ENCODE results near the gene NANOS3. TPM values are rescaled to one million over a fixed set of nuclear protein-coding genes. Genes with fewer than 3 reads are reported as not detected.

Gene NANOS3
- total RNA-seq, 3 donors from 2014 or later: 1.5 TPM; not detected in 2

DNA sequence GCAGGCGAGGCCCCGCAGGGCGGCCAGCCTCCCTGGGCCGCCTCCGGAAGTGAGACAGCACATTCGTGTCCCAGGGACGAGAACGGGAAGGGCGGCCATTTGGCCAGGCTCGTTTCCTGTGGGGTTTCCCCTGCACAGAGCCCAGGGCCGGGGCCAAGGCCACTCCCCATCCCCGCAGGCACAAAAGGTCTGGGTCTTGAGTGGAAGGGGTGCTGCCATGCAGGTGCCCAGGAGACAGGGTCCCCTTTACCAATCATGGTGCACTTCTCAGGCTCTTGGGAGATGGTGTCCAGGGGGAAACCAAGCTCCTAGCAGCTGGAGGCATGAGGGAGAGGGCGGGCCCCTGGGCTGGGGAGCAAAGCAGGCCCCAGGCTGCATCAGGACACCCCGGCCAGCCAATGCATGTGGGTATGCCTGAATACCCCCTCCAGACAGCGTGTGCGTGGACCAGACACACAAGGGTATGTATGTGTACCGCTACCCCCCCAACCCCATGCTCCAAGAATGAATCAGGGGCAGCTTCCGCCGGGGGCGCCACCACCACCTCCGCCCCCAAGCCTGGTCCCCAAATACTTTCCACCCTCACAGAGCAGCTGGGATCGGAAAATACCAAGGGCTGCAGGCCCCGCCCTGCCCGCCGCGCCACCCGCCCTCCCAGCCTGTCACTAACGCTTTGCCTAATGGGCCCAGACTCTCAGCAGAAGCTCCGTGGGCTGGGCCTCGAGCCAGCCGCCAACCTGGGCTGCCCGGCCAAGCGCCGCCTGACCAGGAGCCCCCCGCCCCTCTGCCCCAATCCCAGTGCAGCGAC, 37.6 kb upstream of the NANOS3 start:
- intact Hi-C loops (cut with DNase I, micrococcal nuclease): no loop called here
- Histone ChIP-seq H3K36me3 (ENCODE audit: low read depth) (no peaks in the 10 kb centered on the region), H3K4me1 (ENCODE audit: low read depth) (peaks cover 48% of the 10 kb centered on the region), H3K9me3 (no peaks in the 10 kb centered on the region), H3K4me3 (peak overlapping the region; percentile 11)
- ATAC-seq (peak; percentile 44), DNase-seq (peak; percentile 85 to 94 (median 90))
- TF ChIP-seq, protein P1, sequence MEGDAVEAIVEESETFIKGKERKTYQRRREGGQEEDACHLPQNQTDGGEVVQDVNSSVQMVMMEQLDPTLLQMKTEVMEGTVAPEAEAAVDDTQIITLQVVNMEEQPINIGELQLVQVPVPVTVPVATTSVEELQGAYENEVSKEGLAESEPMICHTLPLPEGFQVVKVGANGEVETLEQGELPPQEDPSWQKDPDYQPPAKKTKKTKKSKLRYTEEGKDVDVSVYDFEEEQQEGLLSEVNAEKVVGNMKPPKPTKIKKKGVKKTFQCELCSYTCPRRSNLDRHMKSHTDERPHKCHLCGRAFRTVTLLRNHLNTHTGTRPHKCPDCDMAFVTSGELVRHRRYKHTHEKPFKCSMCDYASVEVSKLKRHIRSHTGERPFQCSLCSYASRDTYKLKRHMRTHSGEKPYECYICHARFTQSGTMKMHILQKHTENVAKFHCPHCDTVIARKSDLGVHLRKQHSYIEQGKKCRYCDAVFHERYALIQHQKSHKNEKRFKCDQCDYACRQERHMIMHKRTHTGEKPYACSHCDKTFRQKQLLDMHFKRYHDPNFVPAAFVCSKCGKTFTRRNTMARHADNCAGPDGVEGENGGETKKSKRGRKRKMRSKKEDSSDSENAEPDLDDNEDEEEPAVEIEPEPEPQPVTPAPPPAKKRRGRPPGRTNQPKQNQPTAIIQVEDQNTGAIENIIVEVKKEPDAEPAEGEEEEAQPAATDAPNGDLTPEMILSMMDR (IDR thresholded peaks at IDR 0.05): no peak

DNA sequence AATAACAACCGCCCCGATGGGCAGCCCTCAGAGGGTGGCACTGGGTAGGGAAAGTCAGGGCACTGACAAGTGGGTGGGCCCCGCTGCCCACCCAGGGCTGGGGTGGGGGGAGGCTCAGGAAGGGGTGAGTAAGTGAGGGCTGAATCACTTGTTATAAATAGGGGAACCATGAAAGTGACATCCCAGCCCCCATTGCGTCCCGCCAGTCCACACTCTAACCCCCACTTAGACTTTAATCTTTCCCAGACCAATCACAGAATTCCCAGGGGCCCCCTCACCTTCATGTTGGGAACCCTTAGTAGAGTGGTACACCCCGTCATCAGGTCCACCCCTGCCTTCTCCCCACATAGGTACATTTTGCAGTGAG, 37.0 kb upstream of the NANOS3 start:
- H3K4me1 ChIP-seq (ENCODE audit: low read depth): peaks cover 48% of the 10 kb centered on the region
- ATAC-seq: no peak
- intact Hi-C loops (cut with DNase I, micrococcal nuclease): no loop called here

DNA sequence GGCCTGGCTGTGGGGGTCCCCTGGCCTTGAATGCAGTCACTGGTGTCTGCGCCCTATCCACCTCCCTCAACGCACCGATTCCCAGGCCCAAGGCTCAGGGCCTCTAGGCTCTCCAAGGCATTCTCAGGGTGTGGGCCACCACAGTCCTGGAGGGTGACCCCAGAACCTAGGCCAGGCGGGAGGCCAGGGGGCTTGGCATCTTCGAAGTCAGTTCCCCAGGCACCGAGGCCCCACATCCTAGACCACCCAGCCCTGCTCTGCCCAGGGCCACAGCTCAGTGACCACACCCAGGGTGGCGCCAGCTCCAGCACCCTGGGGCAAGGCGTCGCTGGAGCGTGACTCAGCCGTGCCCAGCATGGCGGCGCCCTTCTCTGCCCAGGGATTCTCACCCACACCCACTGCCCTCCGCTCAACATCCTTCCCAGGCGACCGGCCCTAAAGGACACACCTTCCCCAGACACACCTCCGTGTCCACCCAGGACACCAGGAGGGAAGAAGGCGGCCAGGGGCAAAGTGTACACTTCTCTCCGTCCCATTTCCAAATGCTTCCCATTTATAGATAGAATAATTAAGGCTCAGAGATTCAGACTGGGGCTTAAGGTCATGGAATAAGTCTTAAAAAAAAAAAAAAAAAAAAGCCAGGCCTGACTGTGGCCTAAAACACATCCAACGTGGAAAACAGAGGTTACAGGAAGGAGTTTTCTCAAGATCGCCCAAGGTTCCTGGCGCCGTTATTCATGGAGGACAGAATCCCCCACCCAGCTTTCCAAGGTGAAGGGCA, 36.4 kb upstream of the NANOS3 start:
- ATAC-seq (peak; percentile 67), DNase-seq (peak; percentile 90 to 94 (median 92))
- Histone ChIP-seq H3K36me3 (ENCODE audit: low read depth) (no peaks in the 10 kb centered on the region), H3K4me3 (no peak overlapping the region), H3K4me1 (ENCODE audit: low read depth) (peaks cover 48% of the 10 kb centered on the region), H3K9me3 (no peaks in the 10 kb centered on the region)
- TF ChIP-seq, protein P1 (IDR thresholded peaks at IDR 0.05): no peak
- intact Hi-C loops (cut with DNase I, micrococcal nuclease): no loop called here

More for the DNA sequence above, 37.0 kb upstream of the NANOS3 start:
- TF ChIP-seq, protein P1 (IDR thresholded peaks at IDR 0.05): no peak
- H3K36me3 ChIP-seq (ENCODE audit: low read depth): no peaks in the 10 kb centered on the region
- H3K9me3 ChIP-seq: no peaks in the 10 kb centered on the region
- H3K4me3 ChIP-seq: peak overlapping the region; percentile 11
- no peak for DNase-seq

DNA sequence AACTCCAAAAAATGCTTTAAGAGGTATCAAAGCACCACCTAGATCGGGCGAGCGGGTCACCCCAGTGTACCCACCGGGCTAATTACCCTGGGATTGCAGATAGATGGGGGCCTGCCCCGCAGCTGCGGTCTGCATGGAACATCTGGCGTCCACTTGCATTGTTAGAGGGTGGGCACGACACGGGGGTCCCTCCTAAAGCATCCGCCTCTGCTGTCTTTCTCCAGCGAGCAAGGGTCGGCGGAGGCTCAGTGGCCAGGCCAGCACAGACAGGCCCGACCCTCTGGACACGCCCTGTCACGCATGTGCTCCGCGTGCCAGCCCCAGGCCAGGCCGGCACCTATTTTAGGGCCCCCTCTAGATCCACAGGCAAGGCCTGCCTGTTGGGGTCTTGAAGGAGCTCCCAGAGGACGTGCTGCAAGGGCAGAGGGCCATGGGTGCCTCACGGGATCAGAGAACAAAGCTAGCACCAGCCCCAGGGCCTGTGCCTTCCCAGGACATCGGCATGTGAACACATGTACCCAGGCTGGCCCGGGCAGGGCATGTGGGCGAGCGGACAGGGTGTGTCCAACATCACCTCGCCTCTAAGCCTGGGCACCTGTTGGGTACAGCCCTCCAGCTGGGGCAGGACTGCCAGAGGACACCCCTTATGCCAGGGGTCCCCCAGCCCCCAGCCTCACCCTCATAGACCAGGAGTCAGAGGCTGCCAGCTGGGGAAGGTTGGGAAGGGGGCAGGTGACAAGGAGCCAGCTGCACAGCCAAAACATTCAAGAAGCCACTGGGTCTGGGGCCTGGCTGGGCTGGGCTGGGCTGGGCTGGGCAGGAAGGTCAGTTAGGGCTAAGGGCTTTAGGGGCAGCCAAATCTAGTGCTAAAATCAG, 35.6 kb upstream of the NANOS3 start:
- DNase-seq: peak; percentile 81 to 90 (median 86)
- Histone ChIP-seq H3K4me1 (ENCODE audit: low read depth) (peaks cover 42% of the 10 kb centered on the region), H3K36me3 (ENCODE audit: low read depth) (no peaks in the 10 kb centered on the region), H3K4me3 (peak overlapping the region; percentile 99), H3K9me3 (no peaks in the 10 kb centered on the region)
- intact Hi-C loops (cut with DNase I, micrococcal nuclease): no loop called here
- ATAC-seq: peak; percentile 38
- TF ChIP-seq, protein P1 (IDR thresholded peaks at IDR 0.05): no peak

DNA sequence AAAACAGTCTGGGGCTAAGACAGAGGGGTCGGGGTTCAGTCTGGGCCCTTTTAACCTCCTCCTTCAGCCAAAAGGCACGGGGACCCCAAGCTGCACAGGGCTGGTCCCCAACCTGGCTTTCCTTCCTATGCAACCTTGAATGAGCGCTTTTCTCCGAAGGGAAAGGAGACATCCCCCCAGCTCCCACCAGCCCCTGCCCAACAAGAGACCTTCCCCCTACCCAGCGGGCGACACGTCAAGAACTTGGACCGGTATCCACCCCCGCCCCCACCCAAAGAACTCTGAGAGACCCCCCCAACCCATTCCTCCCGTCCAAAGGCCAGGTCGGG, 35.0 kb upstream of the NANOS3 start:
- TF ChIP-seq, protein P1 (IDR thresholded peaks at IDR 0.05): no peak
- Histone ChIP-seq H3K36me3 (ENCODE audit: low read depth) (no peaks in the 10 kb centered on the region), H3K4me1 (ENCODE audit: low read depth) (peaks cover 48% of the 10 kb centered on the region), H3K4me3 (peak overlapping the region; percentile 99), H3K9me3 (no peaks in the 10 kb centered on the region)
- DNase-seq (peak in 1 of 3 donors; percentile 39), ATAC-seq (no peak)
- intact Hi-C loops (cut with DNase I, micrococcal nuclease): no loop called here

Measured in mucosa of descending colon (tissue), 3 donors.